ENCODE results near the gene GATC.
"Not testable (repeated sequence)": the region's sequence is repeated elsewhere in the genome, so short reads cannot be mapped to it uniquely, and the experiment has no call there.

Gene GATC

DNA sequence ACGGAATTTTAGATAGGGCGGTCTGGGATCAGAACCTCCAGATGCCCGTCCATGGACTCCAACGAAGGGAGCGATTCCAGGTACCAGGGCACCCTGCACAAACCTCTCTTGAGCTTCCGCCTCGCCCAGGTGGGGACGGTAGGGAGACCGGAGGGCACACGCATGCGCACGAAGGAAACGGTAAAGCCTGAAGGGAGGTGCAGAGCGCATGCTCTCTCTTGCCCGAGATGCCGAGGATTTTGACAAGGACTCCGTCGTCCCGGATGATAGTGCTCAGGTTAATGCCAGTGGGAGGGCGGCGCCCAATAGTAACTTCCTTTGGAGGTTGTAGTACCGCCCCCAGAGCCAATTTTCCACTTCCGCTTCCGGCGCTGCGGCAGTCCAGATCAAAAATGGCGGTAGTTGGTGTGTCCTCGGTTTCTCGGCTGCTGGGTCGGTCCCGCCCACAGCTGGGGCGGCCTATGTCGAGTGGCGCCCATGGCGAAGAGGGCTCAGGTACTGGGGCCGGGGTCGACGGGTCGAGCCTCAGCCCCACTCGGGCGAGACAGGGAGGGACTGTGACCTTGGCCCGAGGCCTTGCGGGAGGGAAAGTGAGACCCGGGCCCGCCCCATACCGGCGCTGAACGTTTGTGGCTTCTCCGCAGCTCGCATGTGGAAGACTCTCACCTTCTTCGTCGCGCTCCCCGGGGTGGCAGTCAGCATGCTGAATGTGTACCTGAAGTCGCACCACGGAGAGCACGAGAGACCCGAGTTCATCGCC, 8.3 kb upstream of the GATC start, which contains the start of gene COX6A1:
COX6A1 (plus strand) TSS at position 379 of the 760 bp plus-strand sequence; CDS start at position 393, 14 bp downstream.
- DNase-seq, result peak; percentile 99

GRCh38 chr12:120438495-120439198, 7.6 kb upstream of the GATC start:
- DNase-seq, result no peak

- peak; percentile 6 for DNase-seq
These were observed 6.5 kb upstream of the GATC start for GRCh38 chr12:120439646-120440247.

DNA sequence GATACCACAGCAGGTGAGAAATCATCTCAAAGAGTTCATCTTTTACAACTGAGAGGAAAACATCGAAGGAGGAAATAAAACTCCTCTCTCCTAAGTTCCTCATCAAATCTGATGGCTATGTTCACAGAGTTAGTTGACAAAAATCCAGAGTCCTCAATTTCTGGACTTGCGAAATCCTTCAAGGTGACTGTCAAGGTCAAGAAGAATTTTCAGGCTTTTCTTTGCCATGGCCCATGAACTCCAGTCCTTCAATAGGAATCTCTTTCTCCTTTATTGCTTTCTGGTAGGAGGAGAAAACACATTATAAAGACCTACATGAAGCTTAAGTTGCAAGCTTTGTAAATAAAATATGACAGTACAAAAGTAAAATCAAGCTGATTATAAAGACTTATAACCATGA, 1.6 kb upstream of the GATC start:
- DNase-seq, result no peak

GRCh38 chr12:120446844-120447178, 567 bp downstream of the GATC start:
- DNase-seq, result not testable (repeated sequence)

DNA sequence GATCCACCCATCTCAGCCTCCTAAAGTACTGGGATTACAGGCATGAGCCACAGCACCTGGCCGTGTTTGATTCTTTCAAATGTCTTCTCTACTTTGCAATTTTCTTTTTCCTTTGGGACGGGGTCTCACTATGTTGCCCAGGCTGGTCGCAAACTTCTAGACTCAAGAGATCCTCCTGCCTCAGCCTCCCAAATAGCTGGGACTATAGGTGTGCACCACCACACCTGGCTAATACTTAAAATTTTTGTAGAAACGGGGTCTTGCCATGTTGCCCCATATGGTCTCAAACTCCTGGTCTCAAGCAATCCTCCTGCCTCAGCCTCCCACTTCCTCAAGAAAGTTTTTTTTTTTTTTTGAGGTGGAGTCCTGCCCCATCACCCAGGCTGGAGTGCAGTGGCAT, 1.7 kb downstream of the GATC start:
- DNase-seq, result no peak

DNA sequence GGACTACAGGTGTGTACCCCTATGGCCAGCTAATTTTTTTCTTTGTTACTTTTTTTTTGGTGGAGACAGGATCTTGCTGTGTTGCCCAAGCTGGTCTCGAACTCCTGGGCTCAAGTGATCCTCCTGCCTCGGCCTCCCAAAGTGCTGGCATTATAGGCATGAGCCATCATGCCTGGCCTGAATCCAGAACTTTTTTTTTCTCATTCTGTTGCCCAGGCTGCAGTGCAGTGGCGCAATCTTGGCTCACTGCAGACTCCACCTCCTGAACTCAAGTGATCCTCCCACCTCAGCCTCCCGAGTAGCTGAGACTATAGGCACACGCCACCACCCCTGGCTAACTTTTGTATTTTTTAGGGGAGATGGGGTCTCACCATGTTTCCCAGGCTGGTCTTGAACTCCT, 6.3 kb downstream of the GATC start:
- not testable (repeated sequence) for DNase-seq

GRCh38 chr12:120453060-120453750, 7.0 kb downstream of the GATC start:
- DNase-seq, result no peak

GRCh38 chr12:120453977-120454376, 7.7 kb downstream of the GATC start:
- DNase-seq, result peak; percentile 14

DNA sequence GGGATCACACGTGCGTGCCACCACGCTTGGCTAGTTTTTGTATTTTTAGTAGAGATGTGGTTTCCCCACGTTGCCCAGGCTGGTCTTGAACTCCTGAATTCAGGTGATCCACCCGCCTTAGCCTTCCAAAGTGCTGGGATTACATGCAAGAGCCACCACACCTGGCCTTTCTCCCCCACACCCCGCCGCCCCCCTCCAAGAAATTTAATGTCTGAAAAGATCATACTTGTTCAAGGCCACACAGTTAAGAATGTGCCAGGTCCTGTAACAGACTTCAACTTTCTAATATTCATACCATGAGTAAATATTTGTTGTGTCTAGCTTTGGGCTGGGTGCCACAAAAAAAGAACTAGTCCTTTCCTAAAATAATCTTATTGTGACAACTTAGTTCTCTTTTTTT, 9.1 kb downstream of the GATC start:
- DNase-seq, result no peak

DNA sequence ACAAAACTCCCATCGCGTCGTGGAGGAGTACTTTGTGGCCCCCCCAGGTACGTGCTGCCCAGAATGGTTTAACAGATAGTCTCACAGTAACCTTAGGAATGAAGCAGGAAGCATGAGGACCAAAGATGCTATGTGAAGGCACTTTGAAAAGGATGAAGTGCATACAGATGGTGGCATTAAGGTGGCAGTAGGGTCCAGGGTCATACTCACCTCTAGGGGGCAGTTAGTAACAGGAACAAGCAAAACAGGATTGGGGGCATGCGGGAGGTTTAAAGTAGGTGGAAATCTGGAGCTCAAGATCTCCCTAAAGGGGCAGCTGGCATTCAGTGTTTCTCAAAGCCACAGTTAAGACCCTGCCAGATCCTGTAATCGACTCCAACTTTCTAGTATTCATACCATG, 10.9 kb downstream of the GATC start:
- no peak for DNase-seq

- DNase-seq, result no peak
These were observed 13.9 kb downstream of the GATC start for GRCh38 chr12:120460157-120460556.

- no peak for DNase-seq
These were observed 15.9 kb downstream of the GATC start for GRCh38 chr12:120462099-120462640.

DNA sequence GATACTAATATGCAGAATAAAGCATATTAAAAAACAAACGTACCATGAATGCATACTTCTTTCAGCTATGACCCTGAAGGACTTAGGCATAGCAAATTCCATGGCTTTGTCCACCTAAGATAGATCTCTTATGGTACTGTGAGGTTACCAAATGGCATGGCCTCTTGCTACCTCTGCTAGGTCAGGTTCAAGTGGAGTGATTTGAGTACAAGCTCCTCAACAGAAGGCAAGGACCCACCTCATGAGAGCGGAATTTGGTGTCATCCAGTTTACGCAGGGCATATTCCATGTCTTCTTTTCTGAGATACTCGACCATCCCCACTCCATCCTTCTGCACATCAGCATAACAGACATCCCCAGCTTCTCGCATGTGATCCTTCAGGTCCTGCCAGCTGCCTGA, 17.5 kb downstream of the GATC start:
- no peak for DNase-seq

DNA sequence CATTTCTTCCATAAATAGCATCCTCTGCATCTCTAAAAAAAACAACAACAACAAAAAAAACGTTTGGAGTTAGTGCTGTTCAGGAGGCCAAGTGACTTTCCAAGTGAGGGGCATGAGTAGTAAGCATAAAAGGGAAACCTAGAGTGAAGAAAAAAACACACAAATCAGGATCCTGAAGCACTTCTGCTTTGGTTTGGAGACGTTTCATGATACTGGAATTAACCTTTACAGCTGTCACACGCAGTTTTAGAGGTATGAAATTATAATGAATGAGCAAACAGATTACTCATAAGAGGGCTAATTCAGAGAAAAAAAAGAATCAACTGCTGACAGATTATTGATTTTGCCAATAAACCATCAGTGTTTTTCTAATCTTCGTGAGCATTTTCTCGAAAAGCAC, 19.5 kb downstream of the GATC start:
- DNase-seq, result no peak

DNA sequence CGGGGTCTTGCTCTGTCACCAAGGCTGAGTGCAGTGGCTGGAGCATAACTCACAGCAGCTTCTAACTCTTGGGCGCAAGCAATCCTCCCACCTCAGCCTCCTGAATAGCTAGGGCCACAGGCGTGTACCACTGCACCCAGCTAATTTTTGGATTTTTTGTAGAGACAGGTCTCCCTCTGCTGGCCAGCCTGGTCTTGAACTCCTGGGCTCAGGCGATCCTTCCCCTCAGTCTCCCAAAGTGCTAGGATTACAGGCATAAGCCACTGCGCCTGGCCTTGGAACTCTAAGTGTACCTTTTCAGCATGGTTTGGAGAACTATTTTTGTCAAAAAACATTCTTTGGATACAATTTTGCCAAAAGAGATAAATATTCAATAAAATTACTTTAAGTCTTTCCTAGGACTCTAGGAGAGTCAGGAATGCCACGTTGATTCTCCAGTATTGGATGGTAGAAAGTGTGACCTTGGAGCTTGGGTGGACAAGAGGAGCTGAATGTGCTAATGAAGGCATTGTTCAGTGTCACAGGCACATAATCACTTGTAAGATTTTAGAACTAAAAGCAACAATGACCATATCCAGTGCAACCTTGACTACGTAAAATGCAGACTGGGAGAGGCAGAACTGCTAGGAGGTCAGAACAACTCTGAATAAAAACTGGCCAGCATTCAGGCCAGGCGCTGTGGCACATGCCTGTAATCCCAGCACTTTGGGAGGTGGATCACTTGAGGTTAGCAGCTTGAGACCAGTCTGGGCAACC, 20.5 kb downstream of the GATC start:
- DNase-seq, result peak; percentile 17

DNA sequence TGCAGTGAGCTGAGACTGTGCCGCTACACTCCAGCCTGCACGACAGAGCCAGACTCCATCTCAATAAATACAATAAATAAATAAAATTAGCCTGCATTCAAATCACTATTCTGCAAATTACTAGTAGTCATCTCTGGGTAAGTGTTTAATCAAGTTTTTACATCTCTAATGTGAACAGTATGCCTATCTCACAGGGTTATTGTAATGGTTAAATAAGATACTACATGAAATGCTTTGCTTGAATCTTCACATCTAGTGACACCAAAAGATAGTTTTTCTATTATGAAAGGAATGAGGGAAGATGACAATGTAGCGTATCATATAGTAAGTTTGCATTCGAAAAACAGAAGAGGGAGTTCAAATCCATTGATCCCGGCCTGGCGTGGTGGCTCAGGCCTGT, 21.2 kb downstream of the GATC start:
- DNase-seq, result no peak

DNA sequence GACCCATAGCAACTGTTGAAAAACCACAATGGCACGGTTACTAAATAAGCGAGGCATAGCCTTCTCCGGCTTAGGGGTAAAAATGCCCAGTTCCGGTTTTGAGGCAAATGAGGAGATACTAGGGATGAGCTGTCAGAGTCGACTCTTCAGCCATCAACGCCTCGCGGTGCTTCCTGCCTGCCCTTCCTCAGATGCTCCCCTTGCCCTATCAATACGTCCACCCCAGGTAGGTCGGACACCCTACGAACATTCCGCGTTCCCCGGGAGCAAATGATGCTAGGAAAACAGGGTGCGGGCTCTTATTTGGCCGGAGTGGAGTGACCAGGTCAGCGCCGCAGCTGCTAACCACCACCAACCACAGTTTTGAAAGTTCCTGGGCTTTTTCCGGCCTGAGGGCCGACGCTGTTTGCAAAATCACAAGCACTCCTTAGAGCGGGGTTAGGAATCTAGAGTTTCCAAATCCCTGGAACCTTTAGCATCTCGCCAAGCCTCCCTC, 22.1 kb downstream of the GATC start:
- DNase-seq, result peak; percentile 10

- peak; percentile 43 for DNase-seq
These were observed 22.7 kb downstream of the GATC start for GRCh38 chr12:120468821-120469449.

- DNase-seq, result peak; percentile 91
These were observed 23.4 kb downstream of the GATC start, which contains the start of gene SRSF9 for GRCh38 chr12:120469450-120470149. TSS of gene SRSF9 (minus strand) at chr12:120469748. CDS start at chr12:120469609, 139 bp downstream.
